Measurements from ENCODE around the gene ARSB.

Gene ARSB

GRCh38 chr5:78797936-78798672 is 187.0 kb downstream of the ARSB start:
- DNase-seq, result no peak
- Histone ChIP-seq H3K4me3 (ENCODE audit: low read depth, low read length) (no peak overlapping the region), H3K27me3 (ENCODE audit: insufficient read depth, low read depth, severe bottlenecking) (no peaks in the 10 kb centered on the region), H3K27ac (no peak overlapping the region), H3K9me3 (ENCODE audit: severe bottlenecking) (no peaks in the 10 kb centered on the region), H3K36me3 (no peaks in the 10 kb centered on the region)
- TF ChIP-seq CTCF (IDR thresholded peaks at IDR 0.05; ENCODE audit: low read depth, low read length), result no peak

GRCh38 chr5:78795757-78796156 is 189.4 kb downstream of the ARSB start:
- no peaks in the 10 kb centered on the region for H3K9me3 ChIP-seq (ENCODE audit: severe bottlenecking)
- H3K27ac ChIP-seq, result no peak overlapping the region
- H3K27me3 ChIP-seq (ENCODE audit: insufficient read depth, low read depth, severe bottlenecking), result no peaks in the 10 kb centered on the region
- no peak for DNase-seq
- no peak for TF ChIP-seq CTCF (IDR thresholded peaks at IDR 0.05; ENCODE audit: low read depth, low read length)
- no peaks in the 10 kb centered on the region for H3K36me3 ChIP-seq
- no peak overlapping the region for H3K4me3 ChIP-seq (ENCODE audit: low read depth, low read length)

- TF ChIP-seq CTCF (IDR thresholded peaks at IDR 0.05; ENCODE audit: low read depth, low read length), result no peak
- no peaks in the 10 kb centered on the region for H3K9me3 ChIP-seq (ENCODE audit: severe bottlenecking)
- H3K27me3 ChIP-seq (ENCODE audit: insufficient read depth, low read depth, severe bottlenecking), result no peaks in the 10 kb centered on the region
- DNase-seq, result no peak
- H3K4me3 ChIP-seq (ENCODE audit: low read depth, low read length), result no peak overlapping the region
- no peaks in the 10 kb centered on the region for H3K36me3 ChIP-seq
- no peak overlapping the region for H3K27ac ChIP-seq
Measured at GRCh38 chr5:78794693-78795215, 190.4 kb downstream of the ARSB start.

- H3K36me3 ChIP-seq, result no peaks in the 10 kb centered on the region
- no peak for TF ChIP-seq CTCF (IDR thresholded peaks at IDR 0.05; ENCODE audit: low read depth, low read length)
- no peaks in the 10 kb centered on the region for H3K9me3 ChIP-seq (ENCODE audit: severe bottlenecking)
- no peak overlapping the region for H3K4me3 ChIP-seq (ENCODE audit: low read depth, low read length)
- DNase-seq, result no peak
- H3K27ac ChIP-seq, result no peak overlapping the region
- no peaks in the 10 kb centered on the region for H3K27me3 ChIP-seq (ENCODE audit: insufficient read depth, low read depth, severe bottlenecking)
Measured at GRCh38 chr5:78793907-78794662, 191.0 kb downstream of the ARSB start.

DNA sequence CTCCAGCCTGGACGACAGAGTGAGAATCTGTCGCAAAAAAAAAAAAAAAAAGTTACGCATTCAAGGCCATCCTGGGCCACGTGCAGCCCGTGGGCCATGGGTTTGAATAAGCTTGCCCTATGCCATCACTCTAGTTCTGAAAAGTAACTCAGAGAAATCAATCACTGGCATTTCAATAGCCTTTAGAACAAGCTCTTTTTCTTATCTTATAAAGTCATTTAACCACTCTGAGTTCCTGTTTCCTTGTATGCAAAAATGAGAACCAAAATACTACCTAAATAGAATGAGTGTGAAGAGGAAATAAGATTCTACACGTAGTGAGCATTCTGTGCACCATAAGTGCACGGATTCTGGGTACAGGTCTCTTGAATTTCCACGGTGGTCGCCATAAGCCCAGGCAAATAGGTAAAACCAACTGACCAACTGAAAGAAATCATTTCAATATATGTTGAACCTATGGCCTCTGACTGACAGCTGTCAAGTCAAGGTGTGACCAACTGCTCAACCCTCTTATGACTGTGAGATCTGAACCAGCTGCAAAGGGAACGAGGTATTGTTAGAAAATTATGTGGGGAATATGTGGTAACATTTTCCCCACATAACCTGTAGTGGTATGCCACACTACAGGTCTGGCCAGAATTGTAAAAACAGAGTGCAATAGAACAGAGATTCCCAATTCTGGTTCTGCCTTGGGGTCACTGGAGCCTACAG is 192.6 kb downstream of the ARSB start:
- Histone ChIP-seq H3K27me3 (ENCODE audit: insufficient read depth, low read depth, severe bottlenecking) (no peaks in the 10 kb centered on the region), H3K4me3 (ENCODE audit: low read depth, low read length) (no peak overlapping the region), H3K36me3 (no peaks in the 10 kb centered on the region), H3K9me3 (ENCODE audit: severe bottlenecking) (no peaks in the 10 kb centered on the region), H3K27ac (no peak overlapping the region)
- no peak for DNase-seq
- TF ChIP-seq CTCF (IDR thresholded peaks at IDR 0.05; ENCODE audit: low read depth, low read length), result no peak

Data from WERI-Rb-1 (cell line).